Parathyroid adenoma (tissue), 2 donors: ENCODE data around the gene UBP1.
A peak's percentile ranks its signal among the peaks of the same experiment; 100 is the strongest.

Source experiments
- H2AFZ ChIP-seq: fragments of 300-600 bp; sonication (generic); one replicate; pipeline ENCODE4 v1.7.0; 2017; ENCODE audit warnings: antibody characterized with exemption, mild to moderate bottlenecking
- H3K27ac ChIP-seq: fragments of 300-600 bp; sonication (generic); one replicate; pipeline ENCODE4 v1.7.0; 2017
- H3K27me3 ChIP-seq: fragments of 300-600 bp; sonication (generic); one replicate; pipeline ENCODE4 v1.7.0; 2017; ENCODE audit warnings: low read length; ENCODE audit not compliant: control insufficient read depth, insufficient read depth
- H3K36me3 ChIP-seq: fragments of 300-600 bp; sonication (generic); one replicate; pipeline ENCODE4 v1.7.0; 2017; ENCODE audit warnings: low read length; ENCODE audit not compliant: control insufficient read depth, insufficient read depth
- H3K4me1 ChIP-seq: fragments of 300-600 bp; sonication (generic); one replicate; pipeline ENCODE4 v1.7.0; 2017; ENCODE audit warnings: control low read depth
- H3K4me2 ChIP-seq: fragments of 300-600 bp; sonication (generic); one replicate; pipeline ENCODE4 v1.7.0; 2017; ENCODE audit warnings: low read length
- H3K4me3 ChIP-seq: fragments of 300-600 bp; sonication (generic); one replicate; pipeline ENCODE4 v1.7.0; 2017; ENCODE audit warnings: low read depth, low read length
- H3K79me2 ChIP-seq: fragments of 300-600 bp; sonication (generic); one replicate; pipeline ENCODE4 v1.7.0; 2017; ENCODE audit warnings: control low read depth
- H3K9ac ChIP-seq: fragments of 300-600 bp; sonication (generic); one replicate; pipeline ENCODE4 v1.7.0; 2017; ENCODE audit warnings: mild to moderate bottlenecking
- H3K9me3 ChIP-seq: fragments of 300-600 bp; sonication (generic); one replicate; pipeline ENCODE4 v1.7.0; 2017; ENCODE audit warnings: low read length; ENCODE audit not compliant: control insufficient read depth
- CTCF ChIP-seq: fragments of 300-600 bp; sonication (generic); IDR thresholded peaks from one replicate; pipeline ENCODE4 v1.7.0; 2017; ENCODE audit warnings: antibody characterized with exemption, mild to moderate bottlenecking
- donor health status: primary hyperparathyroidism.

Gene UBP1, protein sequence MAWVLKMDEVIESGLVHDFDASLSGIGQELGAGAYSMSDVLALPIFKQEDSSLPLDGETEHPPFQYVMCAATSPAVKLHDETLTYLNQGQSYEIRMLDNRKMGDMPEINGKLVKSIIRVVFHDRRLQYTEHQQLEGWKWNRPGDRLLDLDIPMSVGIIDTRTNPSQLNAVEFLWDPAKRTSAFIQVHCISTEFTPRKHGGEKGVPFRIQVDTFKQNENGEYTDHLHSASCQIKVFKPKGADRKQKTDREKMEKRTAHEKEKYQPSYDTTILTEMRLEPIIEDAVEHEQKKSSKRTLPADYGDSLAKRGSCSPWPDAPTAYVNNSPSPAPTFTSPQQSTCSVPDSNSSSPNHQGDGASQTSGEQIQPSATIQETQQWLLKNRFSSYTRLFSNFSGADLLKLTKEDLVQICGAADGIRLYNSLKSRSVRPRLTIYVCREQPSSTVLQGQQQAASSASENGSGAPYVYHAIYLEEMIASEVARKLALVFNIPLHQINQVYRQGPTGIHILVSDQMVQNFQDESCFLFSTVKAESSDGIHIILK

DNA sequence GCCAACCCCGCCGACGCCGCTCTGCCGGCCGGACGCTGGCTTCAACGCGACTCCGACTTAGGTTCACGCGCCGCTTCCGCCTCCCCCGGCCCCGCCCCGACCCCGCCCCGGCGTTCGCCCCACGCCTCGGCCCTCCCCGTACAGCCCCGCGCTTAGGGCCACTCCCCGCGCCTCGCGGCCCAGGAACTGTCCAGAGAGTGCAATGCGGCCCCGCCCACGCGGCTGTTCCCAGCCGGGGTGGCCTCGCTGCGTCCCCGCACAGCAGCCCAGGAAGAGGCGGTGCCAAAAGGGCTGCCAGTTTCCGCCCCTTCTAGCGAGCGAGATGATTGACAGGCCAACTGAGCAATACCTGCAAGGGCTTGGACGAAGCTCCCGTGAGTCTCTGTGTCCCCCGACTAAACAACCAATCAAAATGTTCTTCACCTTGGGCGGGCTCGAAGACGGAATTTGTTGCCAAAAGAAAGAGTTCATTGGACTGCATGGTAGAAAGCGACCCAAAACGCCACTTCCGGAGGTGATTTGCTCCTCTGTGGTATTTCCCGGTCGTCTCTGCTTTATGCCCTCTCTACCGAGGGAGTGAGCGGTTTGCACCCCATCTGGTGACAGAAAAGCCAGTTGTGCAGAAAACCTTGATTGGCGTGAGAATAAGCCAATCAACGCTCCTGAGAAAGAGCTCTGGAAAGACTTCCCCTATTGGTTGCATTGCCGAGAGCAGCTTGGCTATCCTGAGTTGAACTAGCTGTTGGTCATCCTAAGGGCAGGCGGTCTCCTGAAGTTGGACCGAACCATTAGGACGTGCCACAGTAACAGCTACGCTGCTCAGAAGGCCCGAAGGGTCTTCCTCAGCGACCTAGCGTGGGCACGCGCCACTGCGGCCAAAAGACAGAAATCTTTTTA is at the start of gene UBP1:
Gene UBP1, minus strand, starts transcription at position 78 of the 897 bp plus-strand sequence. CDS start 557 bp downstream, outside the sequence.
- no peak for TF ChIP-seq CTCF
- H3K9ac ChIP-seq = peak within 1 kb of the TSS; percentile 58
- H3K36me3 ChIP-seq = no peaks in the 10 kb centered on the region
- peak within 1 kb of the TSS; percentile 95 for H2AFZ ChIP-seq
- H3K4me1 ChIP-seq = no peaks in the 10 kb centered on the region
- no peaks in the 10 kb centered on the region for H3K27me3 ChIP-seq
- H3K4me3 ChIP-seq = peak within 1 kb of the TSS; percentile 89
- no peaks in the 10 kb centered on the region for H3K9me3 ChIP-seq
- H3K4me2 ChIP-seq = peak within 1 kb of the TSS; percentile 84
- peak within 1 kb of the TSS; percentile 93 for H3K27ac ChIP-seq
- H3K79me2 ChIP-seq = peaks cover 19% of the 10 kb centered on the region

DNA sequence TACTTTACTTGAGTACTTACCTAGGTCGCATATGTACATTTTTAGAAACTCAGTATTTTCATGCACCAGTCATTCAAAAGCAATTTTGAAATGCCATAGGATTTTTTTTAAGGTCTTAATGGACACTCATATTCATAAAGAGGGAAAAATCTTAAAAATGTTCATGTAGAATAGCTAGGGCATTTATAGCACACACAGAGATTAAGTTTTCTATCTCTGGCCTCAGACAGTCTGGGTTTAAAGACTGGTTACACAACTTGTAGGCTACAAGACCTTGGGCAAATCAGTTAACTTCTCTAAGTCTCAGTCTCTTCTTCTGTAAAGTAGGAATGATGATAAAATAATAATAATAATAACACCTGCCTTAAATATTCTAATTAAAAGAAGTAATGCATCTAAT is 48.5 kb upstream of the UBP1 start:
- Histone ChIP-seq H3K36me3 (no peaks in the 10 kb centered on the region), H3K79me2 (no peaks in the 10 kb centered on the region), H3K4me1 (no peaks in the 10 kb centered on the region), H3K27ac (no peak overlapping the region), H3K4me3 (no peak overlapping the region), H3K9ac (no peak overlapping the region), H3K4me2 (no peak overlapping the region), H3K9me3 (no peaks in the 10 kb centered on the region), H2AFZ (no peak overlapping the region), H3K27me3 (no peaks in the 10 kb centered on the region)
- TF ChIP-seq CTCF = no peak

DNA sequence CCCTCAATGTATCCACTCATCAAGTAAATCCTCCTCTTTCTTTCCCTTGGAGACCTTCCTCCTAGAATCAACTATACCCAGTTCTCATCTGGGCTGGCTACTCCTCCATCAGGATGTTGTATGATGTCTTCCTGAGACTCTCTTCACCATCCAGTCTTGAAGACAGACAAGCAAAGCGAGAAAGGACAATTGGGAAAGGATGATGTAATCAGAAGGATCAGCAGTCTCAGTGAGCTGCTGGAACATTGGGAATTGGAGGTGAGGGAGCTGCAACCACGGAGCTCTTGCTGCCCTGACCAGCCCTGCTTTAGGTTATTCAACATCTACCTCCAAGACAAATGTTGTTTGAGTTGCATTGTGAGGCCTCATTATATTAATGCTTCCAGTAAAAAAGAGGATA is 48.0 kb upstream of the UBP1 start:
- Histone ChIP-seq H3K79me2 (no peaks in the 10 kb centered on the region), H3K27ac (no peak overlapping the region), H2AFZ (no peak overlapping the region), H3K4me1 (no peaks in the 10 kb centered on the region), H3K9me3 (no peaks in the 10 kb centered on the region), H3K27me3 (no peaks in the 10 kb centered on the region), H3K36me3 (no peaks in the 10 kb centered on the region), H3K4me2 (no peak overlapping the region), H3K4me3 (no peak overlapping the region), H3K9ac (no peak overlapping the region)
- TF ChIP-seq CTCF = no peak

DNA sequence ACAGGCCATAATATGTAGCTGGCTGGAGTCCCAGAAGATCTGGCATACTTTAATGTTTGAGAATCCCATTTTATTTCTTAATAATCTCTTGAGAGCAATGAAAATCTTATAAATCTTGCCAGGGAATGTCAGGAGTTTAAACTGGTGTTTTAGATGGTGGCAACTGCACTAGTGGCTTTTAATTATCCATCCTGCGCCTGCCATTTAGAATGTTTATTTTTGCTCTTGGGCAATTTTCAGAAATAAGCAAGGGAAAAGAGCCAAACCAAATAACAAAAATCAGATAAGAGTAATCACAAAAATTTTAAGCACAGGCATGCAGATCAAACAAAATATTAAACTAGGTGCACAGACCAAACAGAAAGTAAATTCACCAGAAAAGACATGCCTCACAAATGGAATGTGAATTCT is 41.9 kb upstream of the UBP1 start:
- no peak overlapping the region for H3K4me3 ChIP-seq
- H2AFZ ChIP-seq = no peak overlapping the region
- no peaks in the 10 kb centered on the region for H3K4me1 ChIP-seq
- no peaks in the 10 kb centered on the region for H3K9me3 ChIP-seq
- no peak overlapping the region for H3K27ac ChIP-seq
- no peaks in the 10 kb centered on the region for H3K36me3 ChIP-seq
- no peak for TF ChIP-seq CTCF
- H3K79me2 ChIP-seq = no peaks in the 10 kb centered on the region
- no peak overlapping the region for H3K9ac ChIP-seq
- no peak overlapping the region for H3K4me2 ChIP-seq
- no peaks in the 10 kb centered on the region for H3K27me3 ChIP-seq
